ENCODE results near the gene SIK2. TPM values are rescaled to one million over a fixed set of nuclear protein-coding genes. Genes with fewer than 3 reads are reported as not detected.
"Not testable (repeated sequence)": the region's sequence is repeated elsewhere in the genome, so short reads cannot be mapped to it uniquely, and the experiment has no call there.

Gene SIK2
- polyA plus RNA-seq, 1 donor from 2014 or later: 9.0 TPM

- Histone ChIP-seq H3K27ac (ENCODE audit: low read length) (no peak overlapping the region), H3K9ac (ENCODE audit: low read length) (no peak overlapping the region), H3K79me2 (replicated peaks; ENCODE audit: insufficient read depth, low read length) (no peaks in the 10 kb centered on the region), H3K9me3 (ENCODE audit: low read length) (no peaks in the 10 kb centered on the region), H3K9me2 (ENCODE audit: insufficient read depth, low read length) (no peaks in the 10 kb centered on the region), H3K4me3 (ENCODE audit: low read length) (no peak overlapping the region), H2AFZ (ENCODE audit: low read depth, low read length) (no peak overlapping the region), H3F3A (ENCODE audit: insufficient read depth, low read length, poor library complexity, severe bottlenecking) (no peaks in the 10 kb centered on the region), H3K4me2 (ENCODE audit: low read length) (no peak overlapping the region), H3K27me3 (ENCODE audit: insufficient read depth, low read depth, low read length) (no peaks in the 10 kb centered on the region), H4K20me1 (ENCODE audit: insufficient read depth) (no peaks in the 10 kb centered on the region), H3K36me3 (ENCODE audit: insufficient read depth, low read length) (no peaks in the 10 kb centered on the region)
- TF ChIP-seq CTCF (IDR thresholded peaks at IDR 0.05; ENCODE audit: poor library complexity, severe bottlenecking) (no peak), EP300 (conservative IDR thresholded peaks at IDR 0.05; ENCODE audit: poor library complexity, severe bottlenecking) (no peak), TAF1 (IDR thresholded peaks at IDR 0.05; ENCODE audit: low read depth) (no peak), POLR2AphosphoS5 (IDR thresholded peaks at IDR 0.05) (no peak), REST (IDR thresholded peaks at IDR 0.05; ENCODE audit: borderline replicate concordance) (no peak), EZH2 (IDR thresholded peaks at IDR 0.05; ENCODE audit: borderline replicate concordance, insufficient read depth, low read length, poor library complexity, severe bottlenecking) (no peak), MXI1 (conservative IDR thresholded peaks at IDR 0.05; ENCODE audit: poor library complexity, severe bottlenecking) (no peak), SMC3 (conservative IDR thresholded peaks at IDR 0.05; ENCODE audit: poor library complexity) (no peak), RAD21 (conservative IDR thresholded peaks at IDR 0.05) (no peak)
Measured at GRCh38 chr11:111655924-111656323, 53.7 kb downstream of the SIK2 start.

- not testable (repeated sequence) for H2AFZ ChIP-seq (ENCODE audit: low read depth, low read length); H3K27me3 ChIP-seq (ENCODE audit: insufficient read depth, low read depth, low read length); H3F3A ChIP-seq (ENCODE audit: insufficient read depth, low read length, poor library complexity, severe bottlenecking); H3K79me2 ChIP-seq (replicated peaks; ENCODE audit: insufficient read depth, low read length); H3K4me2 ChIP-seq (ENCODE audit: low read length); H4K20me1 ChIP-seq (ENCODE audit: insufficient read depth); H3K9ac ChIP-seq (ENCODE audit: low read length); H3K9me2 ChIP-seq (ENCODE audit: insufficient read depth, low read length); H3K27ac ChIP-seq (ENCODE audit: low read length); H3K4me3 ChIP-seq (ENCODE audit: low read length); H3K9me3 ChIP-seq (ENCODE audit: low read length); H3K36me3 ChIP-seq (ENCODE audit: insufficient read depth, low read length)
Measured at GRCh38 chr11:111657905-111658304, 55.7 kb downstream of the SIK2 start.

GRCh38 chr11:111658493-111658892 is 56.2 kb downstream of the SIK2 start:
- not testable (repeated sequence) for H3K4me3 ChIP-seq (ENCODE audit: low read length); H3K9me2 ChIP-seq (ENCODE audit: insufficient read depth, low read length); H3K9ac ChIP-seq (ENCODE audit: low read length); H3K4me2 ChIP-seq (ENCODE audit: low read length); H3F3A ChIP-seq (ENCODE audit: insufficient read depth, low read length, poor library complexity, severe bottlenecking); H3K79me2 ChIP-seq (replicated peaks; ENCODE audit: insufficient read depth, low read length); H3K27ac ChIP-seq (ENCODE audit: low read length); H3K27me3 ChIP-seq (ENCODE audit: insufficient read depth, low read depth, low read length); H3K36me3 ChIP-seq (ENCODE audit: insufficient read depth, low read length); H4K20me1 ChIP-seq (ENCODE audit: insufficient read depth); H3K9me3 ChIP-seq (ENCODE audit: low read length); H2AFZ ChIP-seq (ENCODE audit: low read depth, low read length)

Measured in neural cell (in vitro differentiated cells).